NT2/D1 (cell line): ENCODE data around the gene SGPP1.
"Not testable (repeated sequence)": the region's sequence is repeated elsewhere in the genome, so short reads cannot be mapped to it uniquely, and the experiment has no call there.

Experiments used
- DNase-seq: peaks from one replicate; pipeline ENCODE4 v3.0.0-alpha.2; 2011; ENCODE audit warnings: low read depth, low spot score
- H3K27me3 ChIP-seq: 2 replicates; pipeline ENCODE4 v1.6.0; 2011; ENCODE audit warnings: mild to moderate bottlenecking; ENCODE audit not compliant: insufficient read length, insufficient read depth
- H3K36me3 ChIP-seq: 2 replicates; pipeline ENCODE4 v1.6.1; 2011; ENCODE audit warnings: mild to moderate bottlenecking, low read length, mixed read lengths; ENCODE audit not compliant: insufficient read depth, insufficient read length
- H3K4me1 ChIP-seq: 2 replicates; pipeline ENCODE4 v1.5.1; 2011; ENCODE audit not compliant: insufficient read depth, insufficient read length
- H3K4me3 ChIP-seq: 2 replicates; pipeline ENCODE4 v1.5.1; 2011; ENCODE audit warnings: low read depth; ENCODE audit not compliant: insufficient read length
- H3K9ac ChIP-seq: 2 replicates; pipeline ENCODE4 v1.6.0; 2011; ENCODE audit warnings: low read depth; ENCODE audit not compliant: insufficient read length
- H3K9me3 ChIP-seq: 2 replicates; pipeline ENCODE4 v1.5.1; 2011; ENCODE audit warnings: mild to moderate bottlenecking, low read length; ENCODE audit not compliant: insufficient read depth
- SUZ12 ChIP-seq: IDR thresholded peaks from 2 replicates; pipeline ENCODE4 v1.6.1; 2011; ENCODE audit not compliant: insufficient read length, insufficient read depth; ENCODE audit errors: extremely low read depth
- YY1 ChIP-seq: IDR thresholded peaks from 2 replicates; pipeline ENCODE4 v1.6.1; 2011; ENCODE audit not compliant: insufficient read length, insufficient read depth
- ZNF274 ChIP-seq: IDR thresholded peaks from 2 replicates; pipeline ENCODE4 v1.6.1; 2011; ENCODE audit warnings: mild to moderate bottlenecking, low read depth, low read length

The SGPP1 gene

DNA sequence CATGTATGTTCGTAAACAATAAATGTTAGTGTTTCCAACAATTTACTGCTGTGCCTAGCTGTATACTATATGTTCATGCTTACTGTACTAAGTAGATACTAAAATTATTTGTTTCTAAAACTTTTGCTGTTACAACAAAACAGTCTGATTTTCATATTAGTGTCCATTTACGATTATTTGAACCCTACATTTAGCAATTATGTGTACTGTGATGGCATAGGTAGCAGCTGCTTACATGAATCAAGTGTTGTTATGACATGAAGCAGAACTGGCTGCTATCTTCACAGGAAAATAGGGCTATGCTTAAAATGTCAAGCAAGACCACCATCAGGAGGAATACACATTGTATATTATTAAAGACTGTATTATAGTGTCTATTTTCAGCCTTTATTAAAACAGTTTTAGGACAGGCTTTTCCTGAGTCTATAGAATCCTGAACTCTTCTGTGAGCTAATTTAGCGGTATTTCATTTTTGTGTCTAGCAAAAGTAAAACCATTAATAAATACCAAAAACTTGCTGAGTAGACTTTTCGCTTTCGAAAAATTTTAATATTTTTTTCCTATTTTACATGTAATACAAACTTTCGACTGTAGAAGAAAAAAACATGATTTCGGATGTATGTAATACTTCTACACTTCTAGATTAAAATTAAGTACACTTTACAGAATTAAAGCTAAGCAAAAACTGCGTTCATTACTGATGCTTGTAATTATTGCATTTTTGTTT lies 85.0 kb downstream of the SGPP1 start:
- Histone ChIP-seq H3K9ac (peak overlapping the region; percentile 53), H3K4me1 (no peaks in the 10 kb centered on the region), H3K27me3 (no peaks in the 10 kb centered on the region), H3K4me3 (peak overlapping the region; percentile 68), H3K9me3 (no peaks in the 10 kb centered on the region), H3K36me3 (peaks cover 18% of the 10 kb centered on the region)
- DNase-seq, result no peak
- TF ChIP-seq ZNF274 (no peak), SUZ12 (no peak), YY1 (no peak)

DNA sequence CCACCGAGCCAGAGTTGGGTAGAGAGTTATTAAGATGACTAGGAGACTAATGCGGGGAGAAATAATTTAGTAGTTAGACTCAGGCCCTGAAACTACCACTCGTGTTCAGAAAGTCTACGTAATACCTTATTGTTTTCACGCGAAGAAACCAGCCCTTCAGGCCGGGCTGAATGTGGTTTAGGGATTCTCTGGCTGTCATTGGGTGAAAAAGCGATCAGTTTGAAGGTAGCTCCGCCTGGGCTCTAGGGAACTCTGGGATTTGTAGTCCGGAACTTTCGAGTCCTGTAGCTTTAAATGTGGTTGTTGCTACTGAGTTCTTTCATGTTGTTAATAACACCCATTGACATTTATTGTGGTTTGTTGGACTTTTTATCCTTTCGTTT lies 85.6 kb downstream of the SGPP1 start:
- Histone ChIP-seq H3K27me3 (no peaks in the 10 kb centered on the region), H3K4me3 (peak overlapping the region; percentile 68), H3K36me3 (peaks cover 18% of the 10 kb centered on the region), H3K9me3 (0 out of 2 replicates have a peak, but pooled peaks cover 2% of the 10 kb centered on the region), H3K9ac (peak overlapping the region; percentile 68), H3K4me1 (no peaks in the 10 kb centered on the region)
- DNase-seq, result peak; percentile 72
- no peak for TF ChIP-seq SUZ12
- TF ChIP-seq ZNF274, result no peak
- TF ChIP-seq YY1, result no peak

- no peak for TF ChIP-seq SUZ12
- TF ChIP-seq ZNF274, result no peak
- TF ChIP-seq YY1, result no peak
- Histone ChIP-seq H3K4me3 (peak within 1 kb of the TSS; percentile 68), H3K9ac (peak within 1 kb of the TSS; percentile 86), H3K4me1 (no peaks in the 10 kb centered on the region), H3K36me3 (peaks cover 18% of the 10 kb centered on the region), H3K27me3 (no peaks in the 10 kb centered on the region), H3K9me3 (0 out of 2 replicates have a peak, but pooled peaks cover 4% of the 10 kb centered on the region)
- peak; percentile 93 for DNase-seq
Observed at GRCh38 chr14:63641473-63642228, 86.2 kb downstream of the SGPP1 start, which contains the start of gene WDR89. WDR89 (minus strand) TSS chr14:63641871; CDS start chr14:63599942, 41,929 bp downstream.

DNA sequence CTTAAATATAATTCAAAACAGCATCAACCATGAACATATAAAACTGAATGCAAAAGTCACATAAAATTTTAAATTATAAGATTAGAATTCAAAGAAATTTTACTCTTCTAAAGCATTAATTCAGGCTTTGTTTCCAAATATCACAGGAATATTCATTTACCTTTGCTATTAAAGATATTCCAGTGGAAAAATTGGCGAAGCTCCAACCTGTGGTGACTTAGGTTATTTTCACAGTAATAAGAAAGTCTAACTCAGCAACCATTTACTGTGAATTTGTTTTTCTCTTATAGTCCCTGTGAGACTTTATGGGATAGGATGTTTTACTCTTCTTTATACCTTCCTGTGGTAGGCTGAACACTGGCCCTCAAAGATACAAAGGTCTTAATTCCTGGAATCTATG lies 89.4 kb downstream of the SGPP1 start:
- no peak for DNase-seq
- no peaks in the 10 kb centered on the region for H3K4me1 ChIP-seq
- no peak for TF ChIP-seq SUZ12
- no peak for TF ChIP-seq YY1
- TF ChIP-seq ZNF274, result no peak
- no peak overlapping the region for H3K4me3 ChIP-seq
- no peak overlapping the region for H3K9ac ChIP-seq
- H3K9me3 ChIP-seq, result 0 out of 2 replicates have a peak, but pooled peaks cover 10% of the 10 kb centered on the region
- peaks cover 18% of the 10 kb centered on the region for H3K36me3 ChIP-seq
- H3K27me3 ChIP-seq, result no peaks in the 10 kb centered on the region

DNA sequence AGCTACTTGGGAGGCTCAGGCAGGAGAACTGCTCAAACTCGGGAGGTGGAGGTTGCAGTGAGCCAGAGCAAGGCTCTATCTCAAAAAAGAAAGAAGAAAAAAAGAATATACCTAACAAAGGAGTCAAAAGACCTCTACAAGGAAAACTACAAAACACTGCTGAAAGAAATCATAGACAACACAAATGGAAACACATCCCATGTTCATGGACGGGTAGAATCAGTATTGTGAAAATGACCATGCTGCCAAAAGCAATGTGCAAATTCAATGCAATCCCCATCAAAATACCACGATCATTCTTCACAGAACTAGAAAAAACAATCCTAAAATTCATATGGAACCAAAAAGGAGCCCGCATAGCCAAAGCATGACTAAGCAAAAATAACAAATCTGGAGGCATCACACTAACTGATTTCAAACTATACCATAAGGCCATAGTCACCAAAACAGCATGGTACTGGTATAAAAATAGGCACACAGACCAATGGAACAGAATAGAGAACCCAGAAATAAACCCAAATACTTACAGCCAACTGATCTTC lies 91.7 kb downstream of the SGPP1 start:
- not testable (repeated sequence) for H3K4me1 ChIP-seq, H3K4me3 ChIP-seq, H3K9ac ChIP-seq, DNase-seq, H3K27me3 ChIP-seq
- Histone ChIP-seq H3K36me3 (peaks cover 18% of the 10 kb centered on the region), H3K9me3 (0 out of 2 replicates have a peak, but pooled peaks cover 10% of the 10 kb centered on the region)
